ENCODE results near the gene BBS9. TPM values are rescaled to one million over a fixed set of nuclear protein-coding genes. Genes with fewer than 3 reads are reported as not detected.

BBS9 gene
- total and polyA plus RNA-seq, 9 of the 15 experiments (the other 6 are each of a cell fraction or from before 2014, with no cell fraction given): 0.77 to 3.3 (median 2.4) TPM

GRCh38 chr7:33351709-33352108, 222.3 kb downstream of the BBS9 start:
- intact Hi-C loops (cut with micrococcal nuclease): no loop called here
- DNase-seq (ENCODE audit: extremely low read depth in 1 of 4, low spot score in 3 of 4) (no peak), FAIRE-seq (no peak), ATAC-seq (no peak)
- no peak overlapping the region for H3K9ac ChIP-seq (ENCODE audit: insufficient read depth in 1 of 2, low read depth in 2 of 2, low read length in 2 of 2)
- 5% methylated on average over 9 of the region's 9 CpGs for WGBS (ENCODE audit: insufficient coverage, low coverage, missing lambda C conversion rate)
- no peaks in the 10 kb centered on the region for H3K9me1 ChIP-seq (ENCODE audit: control insufficient read depth, insufficient read depth, low read length)
- no TSS peak for BruUV-seq (replicated peaks)
- in situ Hi-C loops (cut with MboI): no loop called here
- no peak overlapping the region for H2AFZ ChIP-seq (ENCODE audit: low read depth, low read length)
- no peaks in the 10 kb centered on the region for H3K79me2 ChIP-seq (ENCODE audit: control insufficient read depth, insufficient read depth, low read length)
- H4K20me1 ChIP-seq (replicated peaks; ENCODE audit: control insufficient read depth, insufficient read depth, low read length): no peaks in the 10 kb centered on the region
- no peaks in the 10 kb centered on the region for H3K27me3 ChIP-seq (ENCODE audit: control insufficient read depth in 2 of 2, insufficient read depth in 2 of 2, low read length in 2 of 2)
- CTCF ChIA-PET (ENCODE audit: low intra/inter-chr PET ratio): no interaction called here
- H3K9me3 ChIP-seq (replicated peaks; ENCODE audit: control insufficient read depth, insufficient read depth, low read depth, low read length): no peaks in the 10 kb centered on the region
- POLR2A ChIA-PET: no interaction called here
- no peak overlapping the region for H3K27ac ChIP-seq (ENCODE audit: extremely low read depth, low read depth, low read length)
- no peaks in the 10 kb centered on the region for H3K36me3 ChIP-seq (ENCODE audit: control insufficient read depth, insufficient read depth, low read length)
- no peak overlapping the region for H3K4me2 ChIP-seq (ENCODE audit: insufficient read depth, low read length)
- no peaks in the 10 kb centered on the region for H3K4me1 ChIP-seq (replicated peaks in 1 of 2; ENCODE audit: control insufficient read depth in 2 of 2, insufficient read depth in 2 of 2, low read length in 2 of 2)
- no peak overlapping the region for H3K4me3 ChIP-seq
- TF ChIP-seq, protein P1, sequence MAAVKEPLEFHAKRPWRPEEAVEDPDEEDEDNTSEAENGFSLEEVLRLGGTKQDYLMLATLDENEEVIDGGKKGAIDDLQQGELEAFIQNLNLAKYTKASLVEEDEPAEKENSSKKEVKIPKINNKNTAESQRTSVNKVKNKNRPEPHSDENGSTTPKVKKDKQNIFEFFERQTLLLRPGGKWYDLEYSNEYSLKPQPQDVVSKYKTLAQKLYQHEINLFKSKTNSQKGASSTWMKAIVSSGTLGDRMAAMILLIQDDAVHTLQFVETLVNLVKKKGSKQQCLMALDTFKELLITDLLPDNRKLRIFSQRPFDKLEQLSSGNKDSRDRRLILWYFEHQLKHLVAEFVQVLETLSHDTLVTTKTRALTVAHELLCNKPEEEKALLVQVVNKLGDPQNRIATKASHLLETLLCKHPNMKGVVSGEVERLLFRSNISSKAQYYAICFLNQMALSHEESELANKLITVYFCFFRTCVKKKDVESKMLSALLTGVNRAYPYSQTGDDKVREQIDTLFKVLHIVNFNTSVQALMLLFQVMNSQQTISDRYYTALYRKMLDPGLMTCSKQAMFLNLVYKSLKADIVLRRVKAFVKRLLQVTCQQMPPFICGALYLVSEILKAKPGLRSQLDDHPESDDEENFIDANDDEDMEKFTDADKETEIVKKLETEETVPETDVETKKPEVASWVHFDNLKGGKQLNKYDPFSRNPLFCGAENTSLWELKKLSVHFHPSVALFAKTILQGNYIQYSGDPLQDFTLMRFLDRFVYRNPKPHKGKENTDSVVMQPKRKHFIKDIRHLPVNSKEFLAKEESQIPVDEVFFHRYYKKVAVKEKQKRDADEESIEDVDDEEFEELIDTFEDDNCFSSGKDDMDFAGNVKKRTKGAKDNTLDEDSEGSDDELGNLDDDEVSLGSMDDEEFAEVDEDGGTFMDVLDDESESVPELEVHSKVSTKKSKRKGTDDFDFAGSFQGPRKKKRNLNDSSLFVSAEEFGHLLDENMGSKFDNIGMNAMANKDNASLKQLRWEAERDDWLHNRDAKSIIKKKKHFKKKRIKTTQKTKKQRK (IDR thresholded peaks at IDR 0.05; ENCODE audit: borderline replicate concordance, low read depth, low read length): no peak
- TF ChIP-seq MITF (IDR thresholded peaks at IDR 0.05): no peak
- no peak for TF ChIP-seq MLLT1 (IDR thresholded peaks at IDR 0.05)
- no peak for TF ChIP-seq ZBTB8A (IDR thresholded peaks at IDR 0.05; ENCODE audit: partially characterized antibody)
- no peak for TF ChIP-seq XRCC5 (IDR thresholded peaks at IDR 0.05; ENCODE audit: low read depth, low read length)
- no peak for TF ChIP-seq ZNF12 (CRISPR knock-in tag; IDR thresholded peaks at IDR 0.05)
- no peak for TF ChIP-seq ZNF512 (tag; IDR thresholded peaks at IDR 0.05)
- TF ChIP-seq CBFA2T3 (IDR thresholded peaks at IDR 0.05): no peak
- TF ChIP-seq ZNF347 (CRISPR knock-in tag; IDR thresholded peaks at IDR 0.05; ENCODE audit: low read depth): no peak
- TF ChIP-seq MIER1 (IDR thresholded peaks at IDR 0.05; ENCODE audit: low read depth): no peak
- TF ChIP-seq, protein P2, sequence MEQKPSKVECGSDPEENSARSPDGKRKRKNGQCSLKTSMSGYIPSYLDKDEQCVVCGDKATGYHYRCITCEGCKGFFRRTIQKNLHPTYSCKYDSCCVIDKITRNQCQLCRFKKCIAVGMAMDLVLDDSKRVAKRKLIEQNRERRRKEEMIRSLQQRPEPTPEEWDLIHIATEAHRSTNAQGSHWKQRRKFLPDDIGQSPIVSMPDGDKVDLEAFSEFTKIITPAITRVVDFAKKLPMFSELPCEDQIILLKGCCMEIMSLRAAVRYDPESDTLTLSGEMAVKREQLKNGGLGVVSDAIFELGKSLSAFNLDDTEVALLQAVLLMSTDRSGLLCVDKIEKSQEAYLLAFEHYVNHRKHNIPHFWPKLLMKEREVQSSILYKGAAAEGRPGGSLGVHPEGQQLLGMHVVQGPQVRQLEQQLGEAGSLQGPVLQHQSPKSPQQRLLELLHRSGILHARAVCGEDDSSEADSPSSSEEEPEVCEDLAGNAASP (IDR thresholded peaks at IDR 0.05): no peak
- no peak for TF ChIP-seq HMG20B (CRISPR knock-in tag; IDR thresholded peaks at IDR 0.05)

Measured in K562 (cell line).